HCT116 (cell line): ENCODE measurements around the gene AKR1E2. TPM values are rescaled to one million over a fixed set of nuclear protein-coding genes. Genes with fewer than 3 reads are reported as not detected.

Source experiments
- ATAC-seq: fragments of 200-7000 bp; cut with Tn5 transposase; 2 replicates; pipeline ENCODE4 v1.9.1; 2020; ENCODE audit warnings: mild to moderate bottlenecking, moderate library complexity
- BruUV-seq: library from RNA; stranded (reverse); fragments of 400-500 nt; replicated peaks from 2 replicates; lab custom pipeline; 2021; lab: Mats Ljungman, UMichigan
- CTCF ChIA-PET: fragments of 300-600 bp; sonication (Branson Sonifier 250); formaldehyde crosslinking; loops from one replicate; lab custom pipeline; 2021; ENCODE audit warnings: antibody characterized with exemption; lab: Charles Lee
- POLR2A ChIA-PET: fragments of 300-600, 350-600 bp; sonication (Branson Sonifier 250); formaldehyde crosslinking; loops from one replicate; lab custom pipeline; 2021; ENCODE audit warnings: antibody characterized with exemption; lab: Charles Lee
- RAD21 ChIA-PET, 2 experiments: fragments of 300-600 bp; sonication (Branson Sonifier 250); formaldehyde crosslinking; loops; one replicate each; lab custom pipeline; 2023; ENCODE audit warnings: low total read pairs in 2 of 2; ENCODE audit not compliant: uncharacterized antibody in 2 of 2, unreplicated experiment in 2 of 2, low non-redundant PET in 1 of 2; lab: Charles Lee
- DNase-seq: peaks from one replicate; pipeline ENCODE4 v3.0.0-alpha.2; 2010; ENCODE audit warnings: low read depth, low spot score
- H2AFZ ChIP-seq: fragments of 200-600 bp; shearing (Covaris generic), sonication (generic); 2 replicates; pipeline ENCODE4 v1.6.1; 2017; ENCODE audit warnings: low read depth, mixed run types, mixed read lengths, antibody characterized with exemption, low read length; ENCODE audit not compliant: poor library complexity, severe bottlenecking
- H3K27ac ChIP-seq: 2 replicates; pipeline ENCODE4 v1.5.1; 2012; ENCODE audit warnings: low read depth, low read length
- H3K27me3 ChIP-seq: fragments of 200-600 bp; sonication (generic); 2 replicates; pipeline ENCODE4 v1.6.1; 2016; ENCODE audit warnings: mixed run types, low read length, mixed read lengths; ENCODE audit not compliant: insufficient read depth
- H3K36me3 ChIP-seq, 2 experiments: fragments of 200-500 bp in 1 of 2; fragments of 200-600 bp in 1 of 2; sonication (Bioruptor generic) in 1 of 2; sonication (generic) in 1 of 2; 2 replicates each; pipeline versions ENCODE4 v1.5.1 to v1.6.1; 2014 to 2016; ENCODE audit warnings: low read length in 2 of 2, inconsistent platforms in 1 of 2, mixed read lengths in 1 of 2, mixed run types in 1 of 2; ENCODE audit not compliant: insufficient read depth in 2 of 2, control insufficient read depth in 1 of 2
- H3K4me1 ChIP-seq, 2 experiments: fragments of 200-600 bp in 1 of 2; sonication (generic) in 1 of 2; 2 replicates each; pipeline versions ENCODE4 v1.5.1 to v1.6.1; 2012 to 2017; ENCODE audit warnings: low read length in 2 of 2, inconsistent platforms in 1 of 2, mild to moderate bottlenecking in 1 of 2, mixed read lengths in 1 of 2, mixed run types in 1 of 2, moderate library complexity in 1 of 2; ENCODE audit not compliant: insufficient read depth in 2 of 2, control insufficient read depth in 1 of 2
- H3K4me2 ChIP-seq: fragments of 200-600 bp; sonication (generic); 2 replicates; pipeline ENCODE4 v1.6.1; 2017; ENCODE audit warnings: mixed run types, low read length, mixed read lengths
- H3K4me3 ChIP-seq, 2 experiments: fragments of 200-600 bp in 1 of 2; sonication (generic) in 1 of 2; replicated peaks in 1 of 2; 2 replicates each; pipeline ENCODE4 v1.5.1; 2011 to 2016; ENCODE audit warnings: low read length in 2 of 2, control low read depth in 1 of 2, low read depth in 1 of 2, mild to moderate bottlenecking in 1 of 2, mixed read lengths in 1 of 2, mixed run types in 1 of 2
- H3K79me2 ChIP-seq: fragments of 200-600 bp; sonication (generic); 2 replicates; pipeline ENCODE4 v1.6.1; 2017; ENCODE audit warnings: mild to moderate bottlenecking, mixed run types, low read length, moderate library complexity, mixed read lengths; ENCODE audit not compliant: insufficient read depth
- H3K9ac ChIP-seq: fragments of 200-600 bp; sonication (generic); 2 replicates; pipeline ENCODE4 v1.6.1; 2016; ENCODE audit warnings: low read length, mixed read lengths
- H3K9me2 ChIP-seq: fragments of 200-600 bp; sonication (generic), shearing (Covaris generic); 2 replicates; pipeline ENCODE4 v1.6.1; 2017; ENCODE audit warnings: mixed run types, mild to moderate bottlenecking, moderate library complexity; ENCODE audit not compliant: insufficient read depth
- H3K9me3 ChIP-seq, 2 experiments: fragments of 200-500 bp in 1 of 2; fragments of 200-600 bp in 1 of 2; sonication (Bioruptor generic) in 1 of 2; sonication (generic) in 1 of 2; 2 replicates each; pipeline ENCODE4 v1.6.1; 2014 to 2017; ENCODE audit warnings: low read length in 2 of 2, mixed read lengths in 2 of 2, inconsistent platforms in 1 of 2, low read depth in 1 of 2, mild to moderate bottlenecking in 1 of 2, mixed run types in 1 of 2, moderate library complexity in 1 of 2; ENCODE audit not compliant: control insufficient read depth in 1 of 2, insufficient read depth in 1 of 2
- H4K20me1 ChIP-seq: fragments of 200-600 bp; sonication (generic), shearing (Covaris generic); 2 replicates; pipeline ENCODE4 v1.6.1; 2017; ENCODE audit warnings: mixed run types, mild to moderate bottlenecking, moderate library complexity; ENCODE audit not compliant: insufficient read depth
- CEBPB ChIP-seq: IDR thresholded peaks from 2 replicates; pipeline ENCODE4 v1.6.1; 2012; ENCODE audit warnings: low read depth
- ELF1 ChIP-seq: IDR thresholded peaks from 2 replicates; pipeline ENCODE4 v1.6.1; 2012; ENCODE audit warnings: low read depth, borderline replicate concordance
- EZH2 ChIP-seq: fragments of 200-600 bp; sonication (generic); IDR thresholded peaks from 2 replicates; pipeline ENCODE4 v1.6.1; 2017; ENCODE audit warnings: antibody characterized with exemption, mixed run types
- EZH2phosphoT487 ChIP-seq: fragments of 200-600 bp; IDR thresholded peaks from 2 replicates; pipeline ENCODE4 v1.6.1; 2018; ENCODE audit warnings: antibody characterized with exemption, borderline replicate concordance
- FOSL1 ChIP-seq: IDR thresholded peaks from 2 replicates; pipeline ENCODE4 v1.6.1; 2012; ENCODE audit warnings: low read depth
- POLR2A ChIP-seq: IDR thresholded peaks from 2 replicates; pipeline ENCODE4 v1.7.0; 2011; ENCODE audit warnings: borderline replicate concordance; ENCODE audit not compliant: insufficient read depth, insufficient read length; ENCODE audit errors: extremely low read depth
- POLR2AphosphoS5 ChIP-seq: IDR thresholded peaks from 2 replicates; pipeline ENCODE4 v1.6.1; 2011; ENCODE audit warnings: mild to moderate bottlenecking, low read depth, low read length, moderate library complexity
- RAD21 ChIP-seq: IDR thresholded peaks from 2 replicates; pipeline ENCODE4 v1.6.1; 2012; ENCODE audit warnings: low read depth, mild to moderate bottlenecking
- SIN3A ChIP-seq: IDR thresholded peaks from 2 replicates; pipeline ENCODE4 v1.6.1; 2012; ENCODE audit warnings: low read depth
- SP1 ChIP-seq: IDR thresholded peaks from 2 replicates; pipeline ENCODE4 v1.6.1; 2012; ENCODE audit warnings: low read depth
- SRF ChIP-seq: IDR thresholded peaks from 2 replicates; pipeline ENCODE4 v1.6.1; 2012; ENCODE audit warnings: low read depth
- TCF7L2 ChIP-seq: IDR thresholded peaks from 2 replicates; pipeline ENCODE4 v1.7.0; 2011; ENCODE audit warnings: borderline replicate concordance, inconsistent platforms; ENCODE audit not compliant: insufficient read depth, insufficient read length; ENCODE audit errors: extremely low read depth
- YY1 ChIP-seq: IDR thresholded peaks from 2 replicates; pipeline ENCODE4 v1.6.1; 2011; ENCODE audit warnings: low read length, low read depth, moderate library complexity, mild to moderate bottlenecking; ENCODE audit not compliant: insufficient replicate concordance; ENCODE audit errors: extremely low read depth
- ZFX ChIP-seq: fragments of 450-650 bp; IDR thresholded peaks from 2 replicates; pipeline ENCODE4 v1.6.1; 2017
- intact Hi-C: fragments of 100-400 bp; cut with micrococcal nuclease; formaldehyde crosslinking; loops from 2 replicates; pipeline ENCODE4 v1.10.0; 2022
- total RNA-seq: library from RNA; stranded (reverse); gene quantifications from one replicate; pipeline ENCODE4 v1.2.1, GENCODE V29; 2021; ENCODE audit not compliant: unreplicated experiment
- TF ChIP-seq, protein P1 (sequence below): IDR thresholded peaks from 2 replicates; pipeline ENCODE4 v1.6.1; 2011; ENCODE audit warnings: mild to moderate bottlenecking, low read length, moderate library complexity; ENCODE audit not compliant: insufficient replicate concordance; ENCODE audit errors: extremely low read depth
- TF ChIP-seq, protein P2 (sequence below): IDR thresholded peaks from 2 replicates; pipeline ENCODE4 v1.6.1; 2012
- TF ChIP-seq, protein P3 (sequence below): IDR thresholded peaks from 2 replicates; pipeline ENCODE4 v1.6.1; 2012
- TF ChIP-seq, protein P4 (sequence below), 3 experiments: fragments of 200-600 bp in 1 of 3; sonication (generic) in 1 of 3; IDR thresholded peaks in 2 of 3; conservative IDR thresholded peaks in 1 of 3; 2 replicates each; pipeline ENCODE4 v1.5.1; 2012 to 2017; ENCODE audit warnings: low read depth in 2 of 3, low read length in 2 of 3, antibody characterized with exemption in 1 of 3, borderline replicate concordance in 1 of 3, control low read depth in 1 of 3, mild to moderate bottlenecking in 1 of 3, mixed read lengths in 1 of 3, mixed run types in 1 of 3, moderate library complexity in 1 of 3; ENCODE audit not compliant: insufficient read depth in 1 of 3

AKR1E2 gene
- total RNA-seq, 1 experiment from 2014 or later = 5.0 TPM

DNA sequence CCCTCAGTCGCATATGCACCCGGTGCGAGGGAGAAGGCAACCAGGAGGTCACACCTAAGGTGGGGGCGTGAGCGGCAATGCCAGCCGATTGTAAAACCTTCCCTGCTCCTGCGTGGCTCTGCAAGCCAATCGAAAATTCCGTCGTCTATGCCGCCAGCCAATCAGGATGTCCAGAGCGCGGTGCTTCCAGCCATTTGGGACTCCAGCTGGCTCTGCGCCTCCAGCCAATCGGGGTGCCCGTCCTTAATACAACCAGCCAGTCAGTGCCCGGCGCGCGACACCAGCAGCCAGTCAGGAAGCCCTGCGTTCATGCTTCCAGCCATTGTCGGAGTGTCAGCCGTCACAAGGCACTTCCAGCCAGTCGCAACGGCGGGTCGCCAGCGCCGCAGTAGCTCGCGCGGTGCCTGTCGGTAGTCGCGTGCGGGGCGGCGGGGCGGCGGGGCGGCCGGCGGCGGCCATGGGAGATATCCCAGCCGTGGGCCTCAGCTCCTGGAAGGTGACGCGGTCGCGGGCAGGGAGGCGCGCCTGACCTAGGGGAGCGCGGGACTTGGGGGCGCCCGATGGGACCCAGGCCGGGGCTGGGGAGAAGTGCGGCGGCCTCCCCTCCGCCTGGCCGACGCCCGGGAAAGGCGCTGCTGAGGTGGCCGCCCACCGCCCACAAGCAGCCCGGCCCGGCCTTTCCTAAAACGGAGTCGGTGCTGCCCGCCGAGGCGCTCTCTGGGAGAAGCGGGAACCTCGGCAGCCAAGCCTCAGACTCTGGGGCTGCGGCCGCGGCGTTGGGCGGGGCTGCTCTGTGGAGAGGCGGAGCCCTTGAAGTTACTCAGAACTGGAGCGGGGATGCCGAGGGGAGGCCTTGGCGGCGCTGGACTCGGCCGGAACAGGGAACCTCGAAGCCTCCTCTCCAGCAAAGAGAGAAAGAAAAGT is at the start of gene AKR1E2 (continued):
- TF ChIP-seq, protein P1, sequence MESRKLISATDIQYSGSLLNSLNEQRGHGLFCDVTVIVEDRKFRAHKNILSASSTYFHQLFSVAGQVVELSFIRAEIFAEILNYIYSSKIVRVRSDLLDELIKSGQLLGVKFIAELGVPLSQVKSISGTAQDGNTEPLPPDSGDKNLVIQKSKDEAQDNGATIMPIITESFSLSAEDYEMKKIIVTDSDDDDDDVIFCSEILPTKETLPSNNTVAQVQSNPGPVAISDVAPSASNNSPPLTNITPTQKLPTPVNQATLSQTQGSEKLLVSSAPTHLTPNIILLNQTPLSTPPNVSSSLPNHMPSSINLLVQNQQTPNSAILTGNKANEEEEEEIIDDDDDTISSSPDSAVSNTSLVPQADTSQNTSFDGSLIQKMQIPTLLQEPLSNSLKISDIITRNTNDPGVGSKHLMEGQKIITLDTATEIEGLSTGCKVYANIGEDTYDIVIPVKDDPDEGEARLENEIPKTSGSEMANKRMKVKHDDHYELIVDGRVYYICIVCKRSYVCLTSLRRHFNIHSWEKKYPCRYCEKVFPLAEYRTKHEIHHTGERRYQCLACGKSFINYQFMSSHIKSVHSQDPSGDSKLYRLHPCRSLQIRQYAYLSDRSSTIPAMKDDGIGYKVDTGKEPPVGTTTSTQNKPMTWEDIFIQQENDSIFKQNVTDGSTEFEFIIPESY = no peak

DNA sequence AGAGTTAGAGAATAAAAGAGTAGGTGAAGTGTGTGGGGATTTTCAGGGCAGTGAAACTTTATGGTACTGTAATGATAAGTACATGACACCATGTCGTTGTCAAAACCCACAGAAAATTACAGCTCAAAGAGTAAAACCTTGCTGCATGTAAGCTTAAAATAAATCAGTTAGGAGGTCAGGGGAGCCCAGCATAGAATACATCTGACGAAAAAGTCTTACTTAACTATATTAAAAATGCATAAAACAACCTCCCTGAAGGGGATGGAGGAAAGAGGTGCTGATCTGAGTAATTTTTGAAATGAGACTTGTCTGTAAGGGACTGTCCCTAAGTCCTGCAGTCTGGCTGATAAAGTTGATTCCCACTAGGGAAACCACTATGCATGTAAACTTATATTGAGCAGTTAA is 49.8 kb upstream of the AKR1E2 start:
- Histone ChIP-seq H3K4me2 (no peak overlapping the region), H3K27me3 (no peaks in the 10 kb centered on the region), H3K4me3 (no peak overlapping the region), H3K9me3 (no peaks in the 10 kb centered on the region), H3K27ac (no peak overlapping the region), H2AFZ (no peak overlapping the region), H3K36me3 (no peaks in the 10 kb centered on the region), H3K4me1 (peaks cover 8 to 25% of the 10 kb centered on the region in 2 experiments), H3K9ac (no peak overlapping the region), H4K20me1 (no peaks in the 10 kb centered on the region), H3K9me2 (no peaks in the 10 kb centered on the region), H3K79me2 (no peaks in the 10 kb centered on the region)
- no TSS peak for BruUV-seq
- ChIA-PET RAD21 (no interaction called here), POLR2A (no interaction called here), CTCF (no interaction called here)
- intact Hi-C loops = no loop called here
- DNase-seq = no peak
- 0 out of 2 replicates have a peak, but pooled peaks have one; percentile 11 for ATAC-seq
- TF ChIP-seq POLR2AphosphoS5 (no peak), EZH2phosphoT487 (no peak), SRF (no peak), YY1 (no peak), RAD21 (no peak), SP1 (no peak), ZFX (no peak), FOSL1 (no peak), SIN3A (no peak), POLR2A (no peak), TCF7L2 (no peak), CEBPB (no peak), ELF1 (no peak), EZH2 (no peak)
- TF ChIP-seq, protein P2, sequence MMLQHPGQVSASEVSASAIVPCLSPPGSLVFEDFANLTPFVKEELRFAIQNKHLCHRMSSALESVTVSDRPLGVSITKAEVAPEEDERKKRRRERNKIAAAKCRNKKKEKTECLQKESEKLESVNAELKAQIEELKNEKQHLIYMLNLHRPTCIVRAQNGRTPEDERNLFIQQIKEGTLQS = no peak
- TF ChIP-seq, protein P3, sequence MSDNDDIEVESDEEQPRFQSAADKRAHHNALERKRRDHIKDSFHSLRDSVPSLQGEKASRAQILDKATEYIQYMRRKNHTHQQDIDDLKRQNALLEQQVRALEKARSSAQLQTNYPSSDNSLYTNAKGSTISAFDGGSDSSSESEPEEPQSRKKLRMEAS = no peak
- TF ChIP-seq, protein P1 = no peak
- TF ChIP-seq, protein P4, sequence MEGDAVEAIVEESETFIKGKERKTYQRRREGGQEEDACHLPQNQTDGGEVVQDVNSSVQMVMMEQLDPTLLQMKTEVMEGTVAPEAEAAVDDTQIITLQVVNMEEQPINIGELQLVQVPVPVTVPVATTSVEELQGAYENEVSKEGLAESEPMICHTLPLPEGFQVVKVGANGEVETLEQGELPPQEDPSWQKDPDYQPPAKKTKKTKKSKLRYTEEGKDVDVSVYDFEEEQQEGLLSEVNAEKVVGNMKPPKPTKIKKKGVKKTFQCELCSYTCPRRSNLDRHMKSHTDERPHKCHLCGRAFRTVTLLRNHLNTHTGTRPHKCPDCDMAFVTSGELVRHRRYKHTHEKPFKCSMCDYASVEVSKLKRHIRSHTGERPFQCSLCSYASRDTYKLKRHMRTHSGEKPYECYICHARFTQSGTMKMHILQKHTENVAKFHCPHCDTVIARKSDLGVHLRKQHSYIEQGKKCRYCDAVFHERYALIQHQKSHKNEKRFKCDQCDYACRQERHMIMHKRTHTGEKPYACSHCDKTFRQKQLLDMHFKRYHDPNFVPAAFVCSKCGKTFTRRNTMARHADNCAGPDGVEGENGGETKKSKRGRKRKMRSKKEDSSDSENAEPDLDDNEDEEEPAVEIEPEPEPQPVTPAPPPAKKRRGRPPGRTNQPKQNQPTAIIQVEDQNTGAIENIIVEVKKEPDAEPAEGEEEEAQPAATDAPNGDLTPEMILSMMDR (IDR thresholded peaks at IDR 0.05 in 2 of 3, conservative IDR thresholded peaks at IDR 0.05 in 1 of 3; ENCODE audit: borderline replicate concordance in 1 of 3, insufficient read depth in 1 of 3, low read depth in 2 of 3, low read length in 2 of 3) = no peak
